Vagina (tissue), 2 donors: Measurements from ENCODE around the gene DMRT2. TPM values are rescaled to one million over a fixed set of nuclear protein-coding genes. Genes with fewer than 3 reads are reported as not detected.

ENCODE experiments used
- DNase-seq, 2 donors: peaks; one replicate each; pipeline ENCODE4 v3.0.0-alpha.2; 2017; ENCODE audit errors: extremely low spot score in 2 of 2
- H3K27ac ChIP-seq: fragments of 200-600 bp; sonication (generic); one replicate; pipeline ENCODE4 v1.5.1; 2019
- H3K27me3 ChIP-seq: fragments of 200-600 bp; sonication (generic); one replicate; pipeline ENCODE4 v1.5.1; 2019
- H3K36me3 ChIP-seq, 2 donors: fragments of 200-600 bp; sonication (generic); one replicate each; pipeline ENCODE4 v1.5.1; 2017 to 2019
- H3K4me1 ChIP-seq: fragments of 200-600 bp; sonication (generic); one replicate; pipeline ENCODE4 v1.5.1; 2019
- H3K4me3 ChIP-seq, 2 donors: fragments of 200-600 bp; sonication (generic); 1 replicate in 1 of 2; 2 replicates in 1 of 2; pipeline ENCODE4 v1.5.1; 2016 to 2019
- H3K9me3 ChIP-seq: fragments of 200-600 bp; sonication (generic); one replicate; pipeline ENCODE4 v1.5.1; 2019
- POLR2A ChIP-seq, 2 donors: fragments of 450-650 bp; IDR thresholded peaks; one replicate each; pipeline ENCODE4 v1.6.1; 2017; ENCODE audit warnings: antibody characterized with exemption in 2 of 2, mild to moderate bottlenecking in 2 of 2, moderate library complexity in 2 of 2
- POLR2AphosphoS5 ChIP-seq, 2 donors: sonication (generic); formaldehyde crosslinking; IDR thresholded peaks; one replicate each; pipeline ENCODE4 v1.9.0; 2017; ENCODE audit warnings: antibody characterized with exemption in 2 of 2, mild to moderate bottlenecking in 2 of 2, low read depth in 1 of 2; ENCODE audit not compliant: insufficient read depth in 1 of 2
- intact Hi-C: fragments of 100-400 bp; cut with DNase I; formaldehyde crosslinking; loops from one replicate; pipeline ENCODE4 v1.15.1; 2023
- total RNA-seq: library from RNA; depleted of rRNA; stranded (reverse); fragments of >200 nt; gene quantifications from one replicate; pipeline ENCODE4 v1.2.3, GENCODE V29; 2016
- TF ChIP-seq, protein P1 (sequence below), 3 experiments: fragments of 450-650 bp in 2 of 3; fragments of 200-600 bp in 1 of 3; sonication (generic) in 1 of 3; IDR thresholded peaks; one replicate each; pipeline ENCODE4 v1.5.1; 2017 to 2019; ENCODE audit warnings: antibody characterized with exemption in 3 of 3, mild to moderate bottlenecking in 2 of 3, moderate library complexity in 2 of 3

The DMRT2 gene
- total RNA-seq, 1 donor from 2014 or later = 2.5 TPM

GRCh38 chr9:1008216-1008615, 41.9 kb upstream of the DMRT2 start:
- intact Hi-C loops = no loop called here
- no peak for TF ChIP-seq POLR2A (IDR thresholded peaks at IDR 0.05)
- TF ChIP-seq POLR2AphosphoS5 (IDR thresholded peaks at IDR 0.05; ENCODE audit: insufficient read depth in 1 of 2, low read depth in 1 of 2) = no peak
- TF ChIP-seq, protein P1, sequence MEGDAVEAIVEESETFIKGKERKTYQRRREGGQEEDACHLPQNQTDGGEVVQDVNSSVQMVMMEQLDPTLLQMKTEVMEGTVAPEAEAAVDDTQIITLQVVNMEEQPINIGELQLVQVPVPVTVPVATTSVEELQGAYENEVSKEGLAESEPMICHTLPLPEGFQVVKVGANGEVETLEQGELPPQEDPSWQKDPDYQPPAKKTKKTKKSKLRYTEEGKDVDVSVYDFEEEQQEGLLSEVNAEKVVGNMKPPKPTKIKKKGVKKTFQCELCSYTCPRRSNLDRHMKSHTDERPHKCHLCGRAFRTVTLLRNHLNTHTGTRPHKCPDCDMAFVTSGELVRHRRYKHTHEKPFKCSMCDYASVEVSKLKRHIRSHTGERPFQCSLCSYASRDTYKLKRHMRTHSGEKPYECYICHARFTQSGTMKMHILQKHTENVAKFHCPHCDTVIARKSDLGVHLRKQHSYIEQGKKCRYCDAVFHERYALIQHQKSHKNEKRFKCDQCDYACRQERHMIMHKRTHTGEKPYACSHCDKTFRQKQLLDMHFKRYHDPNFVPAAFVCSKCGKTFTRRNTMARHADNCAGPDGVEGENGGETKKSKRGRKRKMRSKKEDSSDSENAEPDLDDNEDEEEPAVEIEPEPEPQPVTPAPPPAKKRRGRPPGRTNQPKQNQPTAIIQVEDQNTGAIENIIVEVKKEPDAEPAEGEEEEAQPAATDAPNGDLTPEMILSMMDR (IDR thresholded peaks at IDR 0.05) = no peak
- no peaks in the 10 kb centered on the region for H3K9me3 ChIP-seq
- H3K4me3 ChIP-seq = no peak overlapping the region
- peaks cover 5% of the 10 kb centered on the region for H3K4me1 ChIP-seq
- no peak for DNase-seq
- no peak overlapping the region for H3K27ac ChIP-seq
- H3K27me3 ChIP-seq = no peaks in the 10 kb centered on the region
- H3K36me3 ChIP-seq = no peaks in the 10 kb centered on the region

DNA sequence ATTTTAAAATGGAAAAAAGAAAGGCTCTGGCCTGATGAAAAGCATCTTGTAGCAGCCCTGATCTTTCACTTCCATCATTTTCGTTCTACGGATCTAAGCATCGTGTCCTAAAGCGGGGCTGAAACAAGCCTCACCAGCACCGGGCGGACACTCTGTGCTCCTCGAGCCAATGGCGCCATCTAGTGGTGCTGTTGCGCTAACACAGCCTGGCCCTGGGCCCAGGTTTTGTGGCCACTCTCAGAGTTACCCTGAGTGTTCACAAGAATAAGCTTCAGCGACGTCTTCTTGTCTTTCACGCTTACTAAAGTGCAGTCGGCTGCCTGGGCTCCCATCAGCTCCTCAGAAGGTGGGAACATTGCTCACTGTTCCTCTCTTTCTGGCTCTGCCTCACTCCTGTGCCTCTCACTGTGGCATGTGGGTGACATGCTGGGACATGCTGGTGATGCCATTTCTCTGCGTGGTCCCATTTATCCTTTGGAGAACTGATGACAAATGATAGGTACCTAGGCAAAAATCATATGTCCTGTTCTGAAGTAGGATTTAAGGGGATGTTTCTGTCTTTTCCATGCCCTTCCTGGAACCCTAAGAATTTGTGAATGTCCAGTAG, 41.0 kb upstream of the DMRT2 start:
- H3K4me3 ChIP-seq = no peak overlapping the region

DNA sequence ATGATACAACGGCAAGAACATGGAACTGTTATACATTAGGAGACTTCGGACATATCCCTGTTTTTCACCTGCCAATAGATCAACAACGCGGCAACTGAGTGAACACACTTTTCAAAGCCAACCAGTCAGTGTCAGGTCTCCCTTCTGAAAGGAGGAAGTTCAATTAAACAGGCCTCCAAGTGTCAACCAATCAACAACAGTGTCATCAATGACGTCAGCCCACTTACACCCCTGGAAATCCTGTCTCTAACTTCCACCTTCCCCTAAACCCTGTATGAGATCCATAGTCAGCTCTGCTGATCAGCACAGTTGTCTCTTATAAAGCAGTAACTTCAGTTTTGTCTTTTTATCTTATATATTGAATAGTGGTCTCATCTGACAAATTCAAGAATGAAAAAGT, 37.1 kb upstream of the DMRT2 start:
- Histone ChIP-seq H3K27ac (no peak overlapping the region), H3K4me3 (no peak overlapping the region), H3K36me3 (no peaks in the 10 kb centered on the region), H3K27me3 (no peaks in the 10 kb centered on the region), H3K9me3 (no peaks in the 10 kb centered on the region), H3K4me1 (peaks cover 5% of the 10 kb centered on the region)
- intact Hi-C loops = no loop called here
- DNase-seq = no peak
- TF ChIP-seq POLR2A (IDR thresholded peaks at IDR 0.05) = no peak
- TF ChIP-seq, protein P1 (IDR thresholded peaks at IDR 0.05) = no peak

More for the DNA sequence above, 41.0 kb upstream of the DMRT2 start:
- peaks cover 5% of the 10 kb centered on the region for H3K4me1 ChIP-seq
- H3K9me3 ChIP-seq = no peaks in the 10 kb centered on the region
- no peaks in the 10 kb centered on the region for H3K27me3 ChIP-seq
- no peaks in the 10 kb centered on the region for H3K36me3 ChIP-seq
- TF ChIP-seq POLR2AphosphoS5 (IDR thresholded peaks at IDR 0.05; ENCODE audit: insufficient read depth in 1 of 2, low read depth in 1 of 2) = peak in 1 of 2 donors; percentile 27
- TF ChIP-seq POLR2A (IDR thresholded peaks at IDR 0.05) = no peak
- TF ChIP-seq, protein P1 (IDR thresholded peaks at IDR 0.05) = peak; percentile 79 to 83 (median 81)
- no peak overlapping the region for H3K27ac ChIP-seq
- intact Hi-C loops = no loop called here
- no peak for DNase-seq

DNA sequence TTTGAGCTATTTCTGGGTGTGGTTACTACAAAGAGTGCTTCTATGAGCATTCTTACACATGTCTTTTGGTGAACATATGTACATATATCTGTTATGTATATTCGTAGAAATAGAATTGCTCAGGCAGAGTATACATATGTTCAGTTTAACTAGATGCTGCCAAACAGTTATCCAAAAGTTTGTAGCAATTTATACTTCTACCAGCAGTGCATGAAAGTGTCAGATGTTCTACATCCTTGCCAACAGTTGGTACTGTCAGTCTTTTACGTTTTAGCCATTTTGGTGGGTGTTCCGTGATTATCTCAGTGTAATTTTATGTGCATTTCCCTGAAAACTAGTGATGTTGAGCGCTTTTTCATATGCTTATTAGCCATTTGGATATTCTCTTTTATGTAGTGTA, 35.9 kb upstream of the DMRT2 start:
- no peak overlapping the region for H3K27ac ChIP-seq
- H3K4me1 ChIP-seq = peaks cover 2% of the 10 kb centered on the region
- H3K9me3 ChIP-seq = no peaks in the 10 kb centered on the region
- H3K27me3 ChIP-seq = no peaks in the 10 kb centered on the region
- no peak for DNase-seq
- intact Hi-C loops = no loop called here
- TF ChIP-seq, protein P1 (IDR thresholded peaks at IDR 0.05) = no peak
- TF ChIP-seq POLR2AphosphoS5 (IDR thresholded peaks at IDR 0.05; ENCODE audit: insufficient read depth in 1 of 2, low read depth in 1 of 2) (no peak), POLR2A (IDR thresholded peaks at IDR 0.05) (no peak)
- H3K36me3 ChIP-seq = no peaks in the 10 kb centered on the region
- no peak overlapping the region for H3K4me3 ChIP-seq

DNA sequence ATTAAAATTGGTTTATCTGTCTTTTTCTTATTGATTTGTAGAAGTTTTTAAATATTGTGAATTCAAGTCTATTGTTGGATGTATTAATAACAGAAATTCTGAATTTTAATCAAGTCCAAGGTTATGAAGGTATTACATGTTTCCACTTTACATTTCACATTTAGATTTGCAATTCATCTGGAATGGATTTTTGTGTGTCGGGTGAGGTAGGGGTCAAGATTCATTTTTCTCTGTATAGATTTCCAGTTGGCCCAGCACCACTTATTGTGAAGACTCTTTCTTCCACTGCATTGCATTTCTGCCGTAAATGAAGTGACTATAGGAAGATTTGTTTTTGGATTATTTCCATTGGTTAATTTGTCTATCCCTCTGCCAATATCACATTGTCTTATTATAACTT, 35.5 kb upstream of the DMRT2 start:
- Histone ChIP-seq H3K27ac (no peak overlapping the region), H3K36me3 (no peaks in the 10 kb centered on the region), H3K4me3 (no peak overlapping the region), H3K4me1 (no peaks in the 10 kb centered on the region), H3K9me3 (no peaks in the 10 kb centered on the region), H3K27me3 (no peaks in the 10 kb centered on the region)
- no peak for TF ChIP-seq POLR2AphosphoS5 (IDR thresholded peaks at IDR 0.05; ENCODE audit: insufficient read depth in 1 of 2, low read depth in 1 of 2)
- TF ChIP-seq, protein P1 (IDR thresholded peaks at IDR 0.05) = no peak
- TF ChIP-seq POLR2A (IDR thresholded peaks at IDR 0.05) = no peak
- no peak for DNase-seq
- intact Hi-C loops = no loop called here
